ENCODE measurements around the gene PGBD2.

- no peak for TF ChIP-seq POLR2A (IDR thresholded peaks at IDR 0.05)
- no peak for TF ChIP-seq CTCF (IDR thresholded peaks at IDR 0.05)
- TF ChIP-seq POLR2AphosphoS5 (IDR thresholded peaks at IDR 0.05): no peak
Observed at GRCh38 chr1:248910761-248911160, 4.7 kb downstream of the PGBD2 start.

Data from breast epithelium (tissue), 3 donors.